Measurements from ENCODE around the gene ITPR1. TPM values are rescaled to one million over a fixed set of nuclear protein-coding genes. Genes with fewer than 3 reads are reported as not detected.

Gene ITPR1
- total and polyA plus RNA-seq, 2 experiments from 2014 or later: 6.8 to 21.0 TPM

GRCh38 chr3:4678320-4678719 is 185.2 kb downstream of the ITPR1 start:
- peaks cover 3% of the 10 kb centered on the region; the same call in 1 of the 2 replicates for H3K9me2 ChIP-seq (ENCODE audit: insufficient read depth)
- H4K20me1 ChIP-seq (replicated peaks; ENCODE audit: insufficient read depth): no peaks in the 10 kb centered on the region
- no peaks in the 10 kb centered on the region for H3K36me3 ChIP-seq (ENCODE audit: insufficient read depth)
- H3K79me2 ChIP-seq (replicated peaks; ENCODE audit: insufficient read depth): no peaks in the 10 kb centered on the region
- Mint-ChIP-seq H3K36me3 (ENCODE audit: low read depth) (0 out of 3 replicates have a peak, but pooled peaks cover 3% of the 10 kb centered on the region), H3K9me3 (no peaks in the 10 kb centered on the region), H3K4me3 (no peak overlapping the region), H3K27me3 (ENCODE audit: insufficient read depth, low read depth, poor library complexity) (peaks cover 1% of the 10 kb centered on the region), H3K27ac (no peak overlapping the region), H3K4me1 (peaks cover 11% of the 10 kb centered on the region; the same call in 2 of the 3 replicates)
- TF ChIP-seq ETS1 (IDR thresholded peaks at IDR 0.05): no peak
- TF ChIP-seq ZNF114 (CRISPR knock-in tag; IDR thresholded peaks at IDR 0.05): no peak
- no peak for TF ChIP-seq STAT1 (IDR thresholded peaks at IDR 0.05; ENCODE audit: unreplicated experiment)
- no peak for TF ChIP-seq POLR2AphosphoS5 (IDR thresholded peaks at IDR 0.05; ENCODE audit: low read depth)
- TF ChIP-seq EZH2 (IDR thresholded peaks at IDR 0.05; ENCODE audit: low read depth, unreplicated experiment): no peak
- TF ChIP-seq EZH2phosphoT487 (IDR thresholded peaks at IDR 0.05; ENCODE audit: unreplicated experiment): no peak
- no peak for TF ChIP-seq CTCF (conservative IDR thresholded peaks at IDR 0.05; ENCODE audit: low read depth in 2 of 2)
- TF ChIP-seq REST (IDR thresholded peaks at IDR 0.05; ENCODE audit: unreplicated experiment): no peak
- no peak for TF ChIP-seq ZNF462 (CRISPR knock-in tag; IDR thresholded peaks at IDR 0.05)
- H3K27ac ChIP-seq (ENCODE audit: low read depth): no peak overlapping the region
- H3K27me3 ChIP-seq (ENCODE audit: insufficient read depth): no peaks in the 10 kb centered on the region
- no peaks in the 10 kb centered on the region for H3F3A ChIP-seq (replicated peaks; ENCODE audit: low read depth)
- H2AFZ ChIP-seq: no peak overlapping the region
- H3K4me2 ChIP-seq: no peak overlapping the region
- no peak overlapping the region for H3K4me3 ChIP-seq
- ATAC-seq (no peak), DNase-seq (ENCODE audit: low spot score) (no peak)
- no peaks in the 10 kb centered on the region for H3K4me1 ChIP-seq (ENCODE audit: insufficient read depth)

All from GM23338 (cell line).